IMR-90 (cell line): ENCODE data around the gene GSK3B. TPM values are rescaled to one million over a fixed set of nuclear protein-coding genes. Genes with fewer than 3 reads are reported as not detected.

Experiments used
- ATAC-seq: fragments of 200-7000 bp; cut with Tn5 transposase; 2 replicates; pipeline ENCODE4 v1.9.1; 2020; ENCODE audit warnings: low read depth, mild to moderate bottlenecking, moderate library complexity
- BruUV-seq: library from RNA; stranded (reverse); fragments of 400-500 nt; replicated peaks from 2 replicates; lab custom pipeline; 2021; lab: Mats Ljungman, UMichigan
- CTCF ChIA-PET: fragments of 300-600 bp; formaldehyde crosslinking; extraction: SDS; loops from one replicate; lab custom pipeline; 2021; ENCODE audit warnings: antibody characterized with exemption; lab: Yijun Ruan, JAX
- POLR2A ChIA-PET: fragments of 300-600 bp; sonication (Branson Sonifier 250); formaldehyde crosslinking; loops from one replicate; lab custom pipeline; 2022; ENCODE audit warnings: antibody characterized with exemption; ENCODE audit not compliant: unreplicated experiment; lab: Charles Lee
- DNase-seq: peaks from one replicate; pipeline ENCODE4 v3.0.0; 2013
- H2AFZ ChIP-seq: replicated peaks from 2 replicates; pipeline ENCODE3; 2013; ENCODE audit warnings: low read length, mild to moderate bottlenecking; ENCODE audit not compliant: poor library complexity
- H2AK5ac ChIP-seq: 2 replicates; pipeline ENCODE4 v1.6.1; 2013; ENCODE audit warnings: low read depth, low read length, inconsistent platforms
- H2AK9ac ChIP-seq: replicated peaks from 2 replicates; pipeline ENCODE3; 2013; ENCODE audit warnings: mild to moderate bottlenecking, low read depth, low read length, moderate library complexity; ENCODE audit not compliant: poor library complexity
- H2BK120ac ChIP-seq: 2 replicates; pipeline ENCODE4 v1.6.1; 2013; ENCODE audit warnings: low read depth, low read length, inconsistent platforms
- H2BK15ac ChIP-seq: 3 replicates; pipeline ENCODE4 v1.6.1; 2013; ENCODE audit warnings: low read depth, low read length, inconsistent platforms
- H2BK20ac ChIP-seq: 2 replicates; pipeline ENCODE4 v1.6.1; 2013; ENCODE audit warnings: low read depth, mild to moderate bottlenecking, inconsistent platforms, low read length, moderate library complexity
- H2BK5ac ChIP-seq: 2 replicates; pipeline ENCODE4 v1.6.1; 2013; ENCODE audit warnings: mild to moderate bottlenecking, low read depth, low read length, inconsistent platforms; ENCODE audit not compliant: poor library complexity, severe bottlenecking
- H3K14ac ChIP-seq: replicated peaks from 2 replicates; pipeline ENCODE4 v1.6.1; 2013; ENCODE audit warnings: low read depth, low read length, inconsistent platforms
- H3K18ac ChIP-seq: 2 replicates; pipeline ENCODE4 v1.6.1; 2013; ENCODE audit warnings: low read depth, low read length, control low read depth
- H3K23ac ChIP-seq: 2 replicates; pipeline ENCODE4 v1.6.1; 2013; ENCODE audit warnings: low read depth, low read length, inconsistent platforms
- H3K27ac ChIP-seq: 2 replicates; pipeline ENCODE4 v1.5.1; 2013; ENCODE audit warnings: mild to moderate bottlenecking, control low read depth, low read length; ENCODE audit not compliant: insufficient read depth
- H3K27me3 ChIP-seq: 2 replicates; pipeline ENCODE4 v1.6.1; 2013; ENCODE audit warnings: low read length; ENCODE audit not compliant: control insufficient read depth, insufficient read depth
- H3K36me3 ChIP-seq: 2 replicates; pipeline ENCODE4 v1.6.1; 2013; ENCODE audit warnings: low read length, mixed read lengths; ENCODE audit not compliant: control insufficient read depth, insufficient read depth
- H3K4ac ChIP-seq: 2 replicates; pipeline ENCODE4 v1.6.1; 2013; ENCODE audit warnings: low read depth, low read length, inconsistent platforms
- H3K4me1 ChIP-seq: 2 replicates; pipeline ENCODE4 v1.6.1; 2013; ENCODE audit warnings: low read length, mixed read lengths; ENCODE audit not compliant: control insufficient read depth, insufficient read depth
- H3K4me2 ChIP-seq: 2 replicates; pipeline ENCODE4 v1.6.1; 2013; ENCODE audit warnings: low read depth, mild to moderate bottlenecking, control low read depth, low read length, moderate library complexity
- H3K4me3 ChIP-seq: 2 replicates; pipeline ENCODE4 v1.5.1; 2013; ENCODE audit warnings: low read depth, mild to moderate bottlenecking, control low read depth, low read length, moderate library complexity; ENCODE audit not compliant: insufficient read depth
- H3K56ac ChIP-seq: 2 replicates; pipeline ENCODE4 v1.6.1; 2013; ENCODE audit warnings: low read length, inconsistent platforms; ENCODE audit not compliant: insufficient read depth; ENCODE audit errors: extremely low read depth
- H3K79me1 ChIP-seq, 2 experiments: 2 replicates each; pipeline ENCODE4 v1.6.1; 2013; ENCODE audit warnings: low read length in 2 of 2, inconsistent platforms in 1 of 2, low read depth in 1 of 2
- H3K9ac ChIP-seq: 2 replicates; pipeline ENCODE4 v1.6.1; 2013; ENCODE audit warnings: low read depth, low read length, control low read depth
- H3K9me1 ChIP-seq: 2 replicates; pipeline ENCODE4 v1.6.1; 2013; ENCODE audit warnings: low read length, inconsistent platforms; ENCODE audit not compliant: insufficient read depth
- H3K9me3 ChIP-seq: 2 replicates; pipeline ENCODE4 v1.6.1; 2013; ENCODE audit warnings: low read length; ENCODE audit not compliant: control insufficient read depth, insufficient read depth
- H4K20me1 ChIP-seq: 2 replicates; pipeline ENCODE4 v1.6.1; 2013; ENCODE audit warnings: low read length, inconsistent platforms; ENCODE audit not compliant: insufficient read depth
- H4K5ac ChIP-seq: 2 replicates; pipeline ENCODE4 v1.6.1; 2013; ENCODE audit warnings: mild to moderate bottlenecking, low read depth, low read length, control low read depth
- H4K8ac ChIP-seq, 2 experiments: 2 replicates each; pipeline ENCODE4 v1.6.1; 2013; ENCODE audit warnings: low read depth in 2 of 2, low read length in 2 of 2, control low read depth in 1 of 2, inconsistent platforms in 1 of 2
- H4K91ac ChIP-seq: 2 replicates; pipeline ENCODE4 v1.6.1; 2013; ENCODE audit warnings: low read depth, low read length, inconsistent platforms; ENCODE audit not compliant: insufficient read depth
- MAFK ChIP-seq: IDR thresholded peaks from 2 replicates; pipeline ENCODE4 v1.6.1; 2012; ENCODE audit warnings: low read depth, low read length, improper control_type of control experiment
- MXI1 ChIP-seq: IDR thresholded peaks from 2 replicates; pipeline ENCODE4 v1.6.1; 2012; ENCODE audit warnings: low read depth, mild to moderate bottlenecking, low read length, moderate library complexity, borderline replicate concordance
- NFE2L2 ChIP-seq: fragments of 150-350 bp; IDR thresholded peaks from 2 replicates; pipeline ENCODE4 v1.6.1; 2016; ENCODE audit warnings: low read depth, mild to moderate bottlenecking, low read length
- dilution Hi-C: fragments of 300-500 bp; cut with HindIII; formaldehyde crosslinking; loops from one replicate; pipeline ENCODE4 v1.14.3; 2018; ENCODE audit warnings: low sequenced_read_pairs; ENCODE audit not compliant: unreplicated experiment
- in situ Hi-C: fragments of 300-500 bp; cut with MboI; formaldehyde crosslinking; loops from 3 replicates; pipeline ENCODE4 v1.14.3; 2019; ENCODE audit warnings: low sequenced_read_pairs, inconsistent platforms, mixed read lengths
- intact Hi-C: fragments of 100-400 bp; cut with micrococcal nuclease; formaldehyde crosslinking; loops from 2 replicates; pipeline ENCODE4 v1.10.0; 2022
- polyA plus RNA-seq, 3 experiments: library from polyadenylated mRNA; depleted of rRNA; stranded (reverse); fragments of >200 nt; gene quantifications; 2 replicates each; pipeline ENCODE4 v1.2.3, GENCODE V29; 2012; ENCODE audit warnings: low replicate concordance in 1 of 3
- total RNA-seq: library from RNA; depleted of rRNA; stranded (reverse); fragments of >200 nt; gene quantifications from 2 replicates; pipeline ENCODE4 v1.2.3, GENCODE V29; 2012

GSK3B gene
- total and polyA plus RNA-seq, 2 of the 4 experiments (the other 2 are of a cell fraction): 19.2 to 33.2 TPM

GRCh38 chr3:120125992-120126391 lies 31.7 kb upstream of the GSK3B start:
- CTCF ChIA-PET: interaction anchor here (0.6 kb wide), 1 partner anchor 11 kb away, joined by 3 read pairs; no protein-coding TSS in a partner anchor

More at GRCh38 chr3:120125992-120126391, 31.7 kb upstream of the GSK3B start:
- Histone ChIP-seq H2BK15ac (no peak overlapping the region), H3K23ac (no peak overlapping the region), H3K4ac (no peak overlapping the region), H2BK5ac (no peak overlapping the region), H3K9me3 (no peaks in the 10 kb centered on the region), H2AK9ac (no peak overlapping the region), H3K4me1 (no peaks in the 10 kb centered on the region), H4K20me1 (no peaks in the 10 kb centered on the region), H3K14ac (no peak overlapping the region), H4K5ac (no peak overlapping the region), H2AK5ac (no peak overlapping the region), H3K9me1 (no peaks in the 10 kb centered on the region), H2BK20ac (no peak overlapping the region), H3K27me3 (no peaks in the 10 kb centered on the region), H3K36me3 (no peaks in the 10 kb centered on the region), H4K8ac (no peak overlapping the region), H3K56ac (no peak overlapping the region), H3K79me1 (no peaks in the 10 kb centered on the region), H2BK120ac (no peak overlapping the region), H3K18ac (no peak overlapping the region), H2AFZ (no peak overlapping the region), H4K91ac (no peak overlapping the region), H3K4me3 (no peak overlapping the region), H3K4me2 (no peak overlapping the region), H3K27ac (no peak overlapping the region), H3K9ac (no peak overlapping the region)
- TF ChIP-seq MAFK (no peak), NFE2L2 (no peak), MXI1 (no peak)
- in situ Hi-C loops (no loop called here), dilution Hi-C loops (no loop called here), intact Hi-C loops (no loop called here)
- POLR2A ChIA-PET: no interaction called here
- BruUV-seq: no TSS peak
- DNase-seq (no peak), ATAC-seq (no peak)
